Endodermal cell (in vitro differentiated cells): ENCODE measurements around the gene CIZ1. TPM values are rescaled to one million over a fixed set of nuclear protein-coding genes. Genes with fewer than 3 reads are reported as not detected.

ENCODE experiments used
- DNase-seq: peaks from one replicate; pipeline ENCODE4 v3.0.0-alpha.2; 2017
- H3K27ac ChIP-seq: 2 replicates; pipeline ENCODE4 v1.5.1; 2013; ENCODE audit warnings: mild to moderate bottlenecking, low read depth, low read length, moderate library complexity
- H3K27me3 ChIP-seq: 2 replicates; pipeline ENCODE4 v1.6.1; 2013; ENCODE audit warnings: mild to moderate bottlenecking, low read length, moderate library complexity; ENCODE audit not compliant: insufficient read depth, control insufficient read depth, poor library complexity, severe bottlenecking
- H3K36me3 ChIP-seq: 2 replicates; pipeline ENCODE4 v1.7.0; 2013; ENCODE audit warnings: mild to moderate bottlenecking, low read length, moderate library complexity; ENCODE audit not compliant: control insufficient read depth, insufficient read depth
- H3K4me1 ChIP-seq: one replicate; pipeline ENCODE4 v1.7.0; 2013; ENCODE audit warnings: low read length; ENCODE audit not compliant: control insufficient read depth, insufficient read depth
- H3K4me3 ChIP-seq: 2 replicates; pipeline ENCODE4 v1.5.1; 2013; ENCODE audit warnings: mild to moderate bottlenecking, low read length, moderate library complexity
- H3K9ac ChIP-seq: 2 replicates; pipeline ENCODE4 v1.6.1; 2013; ENCODE audit warnings: mild to moderate bottlenecking, low read length, moderate library complexity; ENCODE audit not compliant: poor library complexity, severe bottlenecking; ENCODE audit errors: extremely low read depth
- H3K9me3 ChIP-seq: 2 replicates; pipeline ENCODE4 v1.6.1; 2013; ENCODE audit warnings: mild to moderate bottlenecking, low read length, moderate library complexity; ENCODE audit not compliant: control insufficient read depth
- H3K27ac Mint-ChIP-seq: 2 replicates; pipeline ENCODE4 v1.8.0; 2020; ENCODE audit warnings: mixed read lengths
- H3K27me3 Mint-ChIP-seq: 2 replicates; pipeline ENCODE4 v1.8.0; 2021; ENCODE audit warnings: mild to moderate bottlenecking, mixed read lengths; ENCODE audit not compliant: insufficient read depth
- H3K36me3 Mint-ChIP-seq: 2 replicates; pipeline ENCODE4 v1.8.0; 2020; ENCODE audit warnings: low read depth, mixed read lengths
- H3K4me1 Mint-ChIP-seq: 2 replicates; pipeline ENCODE4 v1.8.0; 2020; ENCODE audit warnings: mixed read lengths
- H3K4me3 Mint-ChIP-seq: 2 replicates; pipeline ENCODE4 v1.8.0; 2020; ENCODE audit warnings: mild to moderate bottlenecking, moderate library complexity, mixed read lengths
- H3K9me3 Mint-ChIP-seq: 2 replicates; pipeline ENCODE4 v1.8.0; 2020; ENCODE audit warnings: mild to moderate bottlenecking, mixed read lengths
- CTCF ChIP-seq: fragments of 200-600 bp; sonication (generic); conservative IDR thresholded peaks from 2 replicates; pipeline ENCODE4 v1.5.0; 2021; ENCODE audit warnings: antibody characterized with exemption, mild to moderate bottlenecking
- WGBS, 2 experiments: methylation state at CpG; one replicate each; pipeline versions ENCODE4 v1.1.5 to v1.1.7; 2013; ENCODE audit warnings: missing lambda C conversion rate in 2 of 2, mixed read lengths in 1 of 2; ENCODE audit not compliant: insufficient coverage in 1 of 2, insufficient read length in 1 of 2; 5-methylcytosine and 5-hydroxymethylcytosine counted together
- total RNA-seq, 2 donors: library from RNA; stranded (reverse); fragmentation: NEBNext Ultra II Directional in 1 of 2; extraction: Animal tissue kit (Norgen Biotek cat#: 25700) in 1 of 2; gene quantifications; 2 replicates in 1 of 2; 3 replicates in 1 of 2; pipeline ENCODE4 v1.2.1, GENCODE V29; 2021

CIZ1 gene
- total RNA-seq, 2 donors from 2014 or later = 115 to 117 TPM

GRCh38 chr9:128167209-128167608, 24.2 kb downstream of the CIZ1 start:
- peaks cover 71% of the 10 kb centered on the region for H3K36me3 ChIP-seq

GRCh38 chr9:128166169-128166568, 25.2 kb downstream of the CIZ1 start:
- 96 to 100% methylated on average over 10 to 18 of the region's 18 CpGs for WGBS, 2 experiments
- DNase-seq = no peak
- Mint-ChIP-seq H3K36me3 (peaks cover 66% of the 10 kb centered on the region), H3K4me3 (no peak overlapping the region), H3K27ac (no peak overlapping the region), H3K4me1 (peaks cover 2% of the 10 kb centered on the region), H3K27me3 (no peaks in the 10 kb centered on the region), H3K9me3 (no peaks in the 10 kb centered on the region)
- H3K36me3 ChIP-seq = peaks cover 74% of the 10 kb centered on the region
- no peaks in the 10 kb centered on the region for H3K9me3 ChIP-seq
- no peak overlapping the region for H3K27ac ChIP-seq
- TF ChIP-seq CTCF = no peak
- H3K4me3 ChIP-seq = no peak overlapping the region
- no peaks in the 10 kb centered on the region for H3K4me1 ChIP-seq
- H3K27me3 ChIP-seq = no peaks in the 10 kb centered on the region
- H3K9ac ChIP-seq = no peak overlapping the region

More at GRCh38 chr9:128167209-128167608, 24.2 kb downstream of the CIZ1 start:
- H3K36me3 Mint-ChIP-seq = peaks cover 67% of the 10 kb centered on the region
- no peak overlapping the region for H3K27ac Mint-ChIP-seq
- H3K4me3 Mint-ChIP-seq = no peak overlapping the region
- Histone ChIP-seq H3K9ac (no peak overlapping the region), H3K4me1 (no peaks in the 10 kb centered on the region), H3K27me3 (no peaks in the 10 kb centered on the region), H3K27ac (no peak overlapping the region), H3K4me3 (no peak overlapping the region), H3K9me3 (no peaks in the 10 kb centered on the region)
- no peak for DNase-seq
- 95 to 100% methylated on average over 1 to 4 of the region's 4 CpGs for WGBS, 2 experiments
- H3K9me3 Mint-ChIP-seq = no peaks in the 10 kb centered on the region
- no peaks in the 10 kb centered on the region for H3K27me3 Mint-ChIP-seq
- TF ChIP-seq CTCF = no peak
- no peaks in the 10 kb centered on the region for H3K4me1 Mint-ChIP-seq

- Mint-ChIP-seq H3K4me1 (peaks cover 6% of the 10 kb centered on the region), H3K9me3 (no peaks in the 10 kb centered on the region), H3K36me3 (peaks cover 54% of the 10 kb centered on the region), H3K27me3 (no peaks in the 10 kb centered on the region), H3K27ac (no peak overlapping the region), H3K4me3 (no peak overlapping the region)
- DNase-seq = no peak
- Histone ChIP-seq H3K27ac (no peak overlapping the region), H3K4me1 (no peaks in the 10 kb centered on the region), H3K9ac (no peak overlapping the region), H3K9me3 (no peaks in the 10 kb centered on the region), H3K4me3 (no peak overlapping the region), H3K36me3 (peaks cover 63% of the 10 kb centered on the region), H3K27me3 (no peaks in the 10 kb centered on the region)
- WGBS, 2 experiments = 94 to 96% methylated on average over 10 to 14 of the region's 14 CpGs
- TF ChIP-seq CTCF = no peak
Measured at GRCh38 chr9:128164307-128164885, 27.0 kb downstream of the CIZ1 start.
